ENCODE measurements around the gene C2CD2L.

C2CD2L gene

GRCh38 chr11:119085437-119085847, 21.7 kb upstream of the C2CD2L start:
- no peaks in the 10 kb centered on the region for H3K9me3 ChIP-seq (ENCODE audit: insufficient read depth, low read depth, low read length)
- peak overlapping the region; percentile 95; the same call in 1 of the 2 replicates for H3K9ac ChIP-seq (ENCODE audit: low read depth, low read length)
- peak overlapping the region; percentile 99 for H3K27ac ChIP-seq (ENCODE audit: low read length)
- H3K4me1 ChIP-seq (ENCODE audit: insufficient read depth, low read length): peaks cover 5% of the 10 kb centered on the region; the same call in 1 of the 2 replicates
- no peaks in the 10 kb centered on the region for H3K27me3 ChIP-seq (ENCODE audit: insufficient read depth, low read length)
- H3K4me3 ChIP-seq (ENCODE audit: low read length): peak overlapping the region; percentile 92
- peaks cover 46% of the 10 kb centered on the region for H3K36me3 ChIP-seq (ENCODE audit: insufficient read depth, low read depth, low read length)

DNA sequence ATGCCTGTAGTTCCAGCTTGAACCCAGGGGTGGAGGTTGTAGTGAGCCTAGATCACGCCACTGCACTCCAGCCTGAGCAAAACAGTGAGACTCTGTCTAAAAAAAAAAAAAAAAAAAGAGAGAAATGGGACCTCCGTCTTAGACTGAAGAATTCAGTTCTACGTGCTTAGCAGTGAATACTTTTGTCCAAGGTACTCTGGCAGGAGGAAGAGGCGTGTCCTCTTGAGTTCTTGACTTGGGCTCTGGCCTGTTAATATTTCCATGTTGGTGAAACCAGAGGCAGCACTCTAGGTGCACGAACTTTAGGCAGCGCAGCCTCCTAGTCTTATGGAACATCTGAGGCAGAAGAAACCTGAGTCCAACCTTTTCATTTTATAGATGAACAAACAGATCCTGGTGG, 20.0 kb upstream of the C2CD2L start:
- H3K9me3 ChIP-seq (ENCODE audit: insufficient read depth, low read depth, low read length): no peaks in the 10 kb centered on the region
- H3K4me1 ChIP-seq (ENCODE audit: insufficient read depth, low read length): peaks cover 5% of the 10 kb centered on the region; the same call in 1 of the 2 replicates
- no peaks in the 10 kb centered on the region for H3K27me3 ChIP-seq (ENCODE audit: insufficient read depth, low read length)
- peaks cover 45% of the 10 kb centered on the region for H3K36me3 ChIP-seq (ENCODE audit: insufficient read depth, low read depth, low read length)
- H3K27ac ChIP-seq (ENCODE audit: low read length): no peak overlapping the region
- no peak overlapping the region for H3K4me3 ChIP-seq (ENCODE audit: low read length)
- no peak overlapping the region; the same call in 1 of the 2 replicates for H3K9ac ChIP-seq (ENCODE audit: low read depth, low read length)

GRCh38 chr11:119087747-119088241, 19.4 kb upstream of the C2CD2L start:
- Histone ChIP-seq H3K27ac (ENCODE audit: low read length) (no peak overlapping the region), H3K9ac (ENCODE audit: low read depth, low read length) (no peak overlapping the region; the same call in 1 of the 2 replicates)

GRCh38 chr11:119088406-119088805, 18.7 kb upstream of the C2CD2L start:
- peaks cover 53% of the 10 kb centered on the region for H3K36me3 ChIP-seq (ENCODE audit: insufficient read depth, low read depth, low read length)
- no peak overlapping the region for H3K9ac ChIP-seq (ENCODE audit: low read depth, low read length)
- H3K9me3 ChIP-seq (ENCODE audit: insufficient read depth, low read depth, low read length): no peaks in the 10 kb centered on the region
- peaks cover 5% of the 10 kb centered on the region; the same call in 1 of the 2 replicates for H3K4me1 ChIP-seq (ENCODE audit: insufficient read depth, low read length)
- H3K27ac ChIP-seq (ENCODE audit: low read length): no peak overlapping the region
- no peak overlapping the region for H3K4me3 ChIP-seq (ENCODE audit: low read length)
- no peaks in the 10 kb centered on the region for H3K27me3 ChIP-seq (ENCODE audit: insufficient read depth, low read length)

More at GRCh38 chr11:119087747-119088241, 19.4 kb upstream of the C2CD2L start:
- H3K9me3 ChIP-seq (ENCODE audit: insufficient read depth, low read depth, low read length): no peaks in the 10 kb centered on the region
- peaks cover 47% of the 10 kb centered on the region for H3K36me3 ChIP-seq (ENCODE audit: insufficient read depth, low read depth, low read length)
- no peak overlapping the region for H3K4me3 ChIP-seq (ENCODE audit: low read length)
- peaks cover 5% of the 10 kb centered on the region; the same call in 1 of the 2 replicates for H3K4me1 ChIP-seq (ENCODE audit: insufficient read depth, low read length)
- no peaks in the 10 kb centered on the region for H3K27me3 ChIP-seq (ENCODE audit: insufficient read depth, low read length)

GRCh38 chr11:119089319-119089718, 17.8 kb upstream of the C2CD2L start:
- Histone ChIP-seq H3K9me3 (ENCODE audit: insufficient read depth, low read depth, low read length) (no peaks in the 10 kb centered on the region), H3K36me3 (ENCODE audit: insufficient read depth, low read depth, low read length) (peaks cover 60% of the 10 kb centered on the region), H3K27ac (ENCODE audit: low read length) (no peak overlapping the region), H3K4me1 (ENCODE audit: insufficient read depth, low read length) (peaks cover 5% of the 10 kb centered on the region; the same call in 1 of the 2 replicates), H3K27me3 (ENCODE audit: insufficient read depth, low read length) (no peaks in the 10 kb centered on the region), H3K4me3 (ENCODE audit: low read length) (no peak overlapping the region), H3K9ac (ENCODE audit: low read depth, low read length) (no peak overlapping the region)

GRCh38 chr11:119091178-119091577, 16.0 kb upstream of the C2CD2L start:
- Histone ChIP-seq H3K9ac (ENCODE audit: low read depth, low read length) (no peak overlapping the region), H3K36me3 (ENCODE audit: insufficient read depth, low read depth, low read length) (peaks cover 61% of the 10 kb centered on the region), H3K4me1 (ENCODE audit: insufficient read depth, low read length) (peaks cover 4% of the 10 kb centered on the region; the same call in 1 of the 2 replicates), H3K27me3 (ENCODE audit: insufficient read depth, low read length) (no peaks in the 10 kb centered on the region), H3K27ac (ENCODE audit: low read length) (no peak overlapping the region), H3K4me3 (ENCODE audit: low read length) (no peak overlapping the region), H3K9me3 (ENCODE audit: insufficient read depth, low read depth, low read length) (no peaks in the 10 kb centered on the region)

DNA sequence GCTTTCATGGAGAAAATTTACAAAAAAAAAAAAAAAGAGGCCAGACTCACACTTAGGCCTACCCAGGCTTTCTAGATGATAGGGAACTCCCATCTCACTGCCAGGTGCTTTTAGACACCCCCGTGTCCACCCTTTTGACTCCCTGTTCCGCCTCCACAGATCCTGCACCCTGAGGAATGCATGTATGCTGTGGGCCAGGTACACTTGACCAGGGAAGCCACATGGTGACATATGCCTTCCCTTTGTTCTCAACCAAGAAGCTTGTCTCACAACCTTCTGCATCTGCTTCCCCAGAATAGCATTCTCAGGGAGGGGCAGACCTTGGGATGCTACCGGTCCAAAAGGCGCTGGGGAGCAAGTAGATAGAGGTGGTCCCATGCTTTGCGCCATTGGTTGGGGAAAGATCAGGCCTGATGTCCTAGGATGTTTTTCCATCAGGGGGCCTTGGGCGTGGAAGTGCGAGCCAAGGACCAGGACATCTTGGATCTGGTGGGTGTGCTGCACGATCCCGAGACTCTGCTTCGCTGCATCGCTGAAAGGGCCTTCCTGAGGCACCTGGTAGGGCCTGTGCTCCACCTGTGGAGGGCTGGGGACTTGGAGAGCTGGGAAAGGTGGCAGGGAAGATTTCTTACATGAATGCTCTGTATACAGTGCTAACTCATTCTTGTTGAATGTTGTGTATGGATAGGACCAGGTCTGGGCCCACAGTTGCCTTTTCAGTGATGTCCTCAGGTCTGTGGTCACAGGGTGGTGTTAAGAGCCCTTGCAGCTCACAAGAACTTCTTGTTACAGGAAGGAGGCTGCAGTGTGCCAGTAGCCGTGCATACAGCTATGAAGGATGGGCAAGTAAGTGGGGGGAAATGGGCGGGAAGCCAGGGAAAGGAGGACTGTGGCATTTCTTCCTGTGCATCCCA, 14.9 kb upstream of the C2CD2L start:
- Histone ChIP-seq H3K27me3 (ENCODE audit: insufficient read depth, low read length) (no peaks in the 10 kb centered on the region), H3K27ac (ENCODE audit: low read length) (no peak overlapping the region), H3K4me1 (ENCODE audit: insufficient read depth, low read length) (peaks cover 4% of the 10 kb centered on the region; the same call in 1 of the 2 replicates), H3K4me3 (ENCODE audit: low read length) (peak overlapping the region; percentile 83), H3K9me3 (ENCODE audit: insufficient read depth, low read depth, low read length) (no peaks in the 10 kb centered on the region), H3K36me3 (ENCODE audit: insufficient read depth, low read depth, low read length) (peaks cover 71% of the 10 kb centered on the region), H3K9ac (ENCODE audit: low read depth, low read length) (peak overlapping the region; percentile 99; the same call in 1 of the 2 replicates)

- Histone ChIP-seq H3K4me3 (ENCODE audit: low read length) (peak overlapping the region; percentile 83), H3K9me3 (ENCODE audit: insufficient read depth, low read depth, low read length) (no peaks in the 10 kb centered on the region), H3K27ac (ENCODE audit: low read length) (no peak overlapping the region), H3K4me1 (ENCODE audit: insufficient read depth, low read length) (peaks cover 4% of the 10 kb centered on the region; the same call in 1 of the 2 replicates), H3K9ac (ENCODE audit: low read depth, low read length) (peak overlapping the region; percentile 99), H3K27me3 (ENCODE audit: insufficient read depth, low read length) (no peaks in the 10 kb centered on the region), H3K36me3 (ENCODE audit: insufficient read depth, low read depth, low read length) (peaks cover 78% of the 10 kb centered on the region)
Measured at GRCh38 chr11:119092880-119093842, 14.0 kb upstream of the C2CD2L start.

GRCh38 chr11:119093942-119094815, 13.0 kb upstream of the C2CD2L start:
- H3K9ac ChIP-seq (ENCODE audit: low read depth, low read length): peak overlapping the region; percentile 99
- H3K9me3 ChIP-seq (ENCODE audit: insufficient read depth, low read depth, low read length): no peaks in the 10 kb centered on the region
- peak overlapping the region; percentile 83 for H3K4me3 ChIP-seq (ENCODE audit: low read length)
- peaks cover 76% of the 10 kb centered on the region for H3K36me3 ChIP-seq (ENCODE audit: insufficient read depth, low read depth, low read length)
- H3K27me3 ChIP-seq (ENCODE audit: insufficient read depth, low read length): no peaks in the 10 kb centered on the region
- peak overlapping the region; percentile 55 for H3K27ac ChIP-seq (ENCODE audit: low read length)
- peaks cover 4% of the 10 kb centered on the region; the same call in 1 of the 2 replicates for H3K4me1 ChIP-seq (ENCODE audit: insufficient read depth, low read length)

DNA sequence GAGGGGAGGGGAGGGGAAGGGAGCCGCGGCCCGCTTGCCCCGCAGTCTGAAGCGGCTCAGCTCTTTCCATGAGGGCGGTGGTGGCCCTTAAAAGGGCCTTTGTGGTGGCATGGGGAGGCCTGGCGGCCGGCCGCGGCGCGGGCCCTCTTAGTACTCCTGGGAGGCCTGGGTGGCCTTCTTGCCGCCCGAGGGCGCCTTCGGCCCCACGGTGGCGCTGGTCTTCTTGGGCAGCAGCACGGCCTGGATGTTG, 12.4 kb upstream of the C2CD2L start:
- H3K4me1 ChIP-seq (ENCODE audit: insufficient read depth, low read length): peaks cover 4% of the 10 kb centered on the region; the same call in 1 of the 2 replicates
- H3K9me3 ChIP-seq (ENCODE audit: insufficient read depth, low read depth, low read length): no peaks in the 10 kb centered on the region
- peak overlapping the region; percentile 88 for H3K27ac ChIP-seq (ENCODE audit: low read length)
- peak overlapping the region; percentile 83 for H3K4me3 ChIP-seq (ENCODE audit: low read length)
- H3K9ac ChIP-seq (ENCODE audit: low read depth, low read length): peak overlapping the region; percentile 99
- peaks cover 71% of the 10 kb centered on the region for H3K36me3 ChIP-seq (ENCODE audit: insufficient read depth, low read depth, low read length)
- no peaks in the 10 kb centered on the region for H3K27me3 ChIP-seq (ENCODE audit: insufficient read depth, low read length)
